ENCODE results near the gene CD83.

GRCh38 chr6:14149739-14150130, 32.2 kb downstream of the CD83 start:
- TF ChIP-seq CTCF (IDR thresholded peaks at IDR 0.05 in 4 of 5, conservative IDR thresholded peaks at IDR 0.05 in 1 of 5) (no peak), POLR2A (IDR thresholded peaks at IDR 0.05) (no peak)

Measured in gastrocnemius medialis (tissue), 4 donors.